Measurements from ENCODE around the gene DLG3.

The DLG3 gene

GRCh38 chrX:70437921-70438665 is 6.5 kb upstream of the DLG3 start:
- DNase-seq = no peak

DNA sequence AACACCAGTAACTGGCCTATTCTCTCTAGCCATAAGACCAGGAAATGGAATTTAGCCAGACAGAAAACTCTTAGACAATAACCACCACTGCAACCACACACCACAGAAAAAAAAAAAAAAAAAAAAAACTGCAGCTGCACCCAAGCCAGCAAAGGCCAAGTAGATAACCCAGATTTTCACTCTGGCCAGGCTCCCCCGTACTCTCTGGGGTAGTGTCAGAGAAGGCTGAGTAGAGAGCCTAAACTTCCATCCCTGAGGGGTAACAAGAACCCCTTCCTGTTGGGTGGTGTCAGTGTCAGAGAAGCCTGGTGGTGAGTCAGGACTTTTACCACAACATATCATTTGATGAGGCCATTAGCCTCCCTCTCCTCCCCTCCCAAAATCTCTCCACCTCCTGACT is 5.6 kb upstream of the DLG3 start:
- DNase-seq = no peak

- DNase-seq = no peak
Measured at GRCh38 chrX:70442224-70442623, 2.4 kb upstream of the DLG3 start.

- DNase-seq = no peak
Measured at GRCh38 chrX:70444946-70445656, 466 bp downstream of the DLG3 start.

GRCh38 chrX:70445951-70446350 is 1.3 kb downstream of the DLG3 start:
- DNase-seq = no peak

- no peak for DNase-seq
Measured at GRCh38 chrX:70446380-70447350, 2.0 kb downstream of the DLG3 start.

GRCh38 chrX:70449457-70449966 is 4.9 kb downstream of the DLG3 start:
- DNase-seq = no peak

DNA sequence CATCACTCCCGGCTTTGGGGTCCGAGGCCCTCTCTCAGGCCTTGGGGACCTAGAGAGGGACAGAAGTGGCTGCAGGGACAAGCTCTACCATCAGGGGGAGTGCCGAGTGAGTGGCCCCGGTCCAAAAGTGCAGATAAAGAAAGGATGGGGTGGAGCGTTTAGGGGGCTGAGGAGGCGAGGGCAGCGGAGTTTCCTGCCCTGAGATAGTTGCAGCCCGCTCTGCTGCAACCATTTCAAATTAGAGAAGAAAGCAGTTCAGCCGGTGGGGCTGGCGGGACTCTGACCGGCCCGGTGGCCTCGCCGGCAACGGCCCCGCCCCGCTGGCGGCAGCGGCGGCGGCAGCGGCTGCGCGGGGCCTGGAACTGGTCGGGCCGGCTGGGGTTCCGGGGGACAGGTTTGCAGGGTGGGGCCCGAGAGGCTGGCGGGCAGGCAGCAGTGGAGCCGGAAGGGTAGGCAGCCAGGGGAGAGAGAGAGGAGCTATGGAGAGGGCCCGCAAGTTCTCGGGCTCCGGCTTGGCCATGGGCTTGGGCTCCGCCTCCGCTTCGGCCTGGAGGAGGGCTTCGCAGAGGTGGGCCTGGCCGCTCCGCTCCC is 7.6 kb downstream of the DLG3 start:
- DNase-seq = no peak

DNA sequence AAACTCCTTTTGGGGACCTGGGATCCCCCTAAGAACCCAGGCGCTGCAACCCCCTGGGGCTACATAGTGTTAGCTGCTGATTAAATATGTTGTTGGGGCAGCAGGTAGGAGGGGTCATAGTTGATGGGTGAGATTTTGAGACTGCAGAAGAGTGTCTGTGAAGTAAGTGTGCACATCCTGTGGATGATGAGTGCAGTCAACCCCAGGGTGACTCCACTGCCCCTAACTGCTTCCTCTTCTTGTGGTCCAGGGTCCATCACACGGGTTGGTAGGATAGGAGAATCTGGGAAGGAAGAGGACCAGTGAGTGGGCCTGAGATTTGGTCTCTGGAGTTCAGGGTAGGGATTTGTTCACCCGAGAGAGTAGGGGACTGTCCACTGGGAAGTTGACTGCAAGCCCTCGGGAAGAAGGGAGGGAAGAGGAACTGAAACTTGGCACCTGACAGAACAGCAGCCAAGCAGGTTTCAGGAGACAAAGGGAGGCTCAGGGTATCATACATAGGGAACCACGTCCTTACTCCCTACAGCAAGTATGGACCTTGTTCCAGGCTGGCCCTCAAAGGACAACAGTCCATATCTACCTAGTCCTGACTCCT is 8.5 kb downstream of the DLG3 start:
- no peak for DNase-seq

DNA sequence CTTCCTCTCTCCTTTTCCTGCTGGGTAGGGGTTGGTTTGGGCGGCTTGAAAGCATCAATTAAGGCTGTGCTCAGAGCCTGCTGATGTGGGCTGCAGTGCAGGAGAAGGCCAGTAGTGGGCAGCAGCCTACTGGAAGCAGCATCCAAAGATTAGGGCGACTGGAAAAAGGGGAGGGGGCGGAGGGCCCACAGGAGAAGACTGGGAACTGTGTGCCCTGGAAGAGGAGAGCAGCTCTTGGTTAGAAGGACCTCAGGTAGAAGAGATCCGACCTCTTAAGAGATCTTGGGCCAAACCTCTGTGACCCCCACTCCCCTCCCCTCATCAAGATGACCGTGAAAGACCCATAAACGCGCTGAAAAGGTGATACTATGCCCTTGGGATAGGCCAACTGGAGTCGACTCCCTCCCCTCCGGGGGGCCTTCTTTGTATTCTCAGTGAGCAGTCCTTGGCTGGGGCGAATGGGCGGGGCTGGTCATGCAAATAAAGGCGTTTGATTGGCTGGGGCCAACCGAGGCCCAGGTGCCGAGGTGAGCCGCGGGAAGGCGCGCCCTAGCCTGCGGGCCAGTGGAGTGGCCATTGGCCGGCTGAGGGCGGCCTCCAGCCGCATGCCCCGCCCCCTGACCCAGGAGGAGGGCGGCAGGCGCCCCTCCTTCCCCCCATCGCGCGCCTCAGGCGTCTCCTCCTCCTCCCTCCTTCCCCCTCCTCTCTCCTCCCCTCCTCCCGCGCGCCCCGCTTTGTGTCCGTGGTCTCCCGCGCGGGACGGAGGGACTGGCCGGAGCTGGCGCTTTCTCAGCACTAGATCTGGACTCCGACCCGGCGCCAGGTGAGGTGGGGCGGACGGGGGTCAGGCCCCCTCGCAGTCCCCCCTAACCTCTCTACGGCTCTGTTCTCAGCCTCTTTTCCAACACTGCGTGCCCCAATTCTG is 10.1 kb downstream of the DLG3 start:
- peak; percentile 72 for DNase-seq

DNA sequence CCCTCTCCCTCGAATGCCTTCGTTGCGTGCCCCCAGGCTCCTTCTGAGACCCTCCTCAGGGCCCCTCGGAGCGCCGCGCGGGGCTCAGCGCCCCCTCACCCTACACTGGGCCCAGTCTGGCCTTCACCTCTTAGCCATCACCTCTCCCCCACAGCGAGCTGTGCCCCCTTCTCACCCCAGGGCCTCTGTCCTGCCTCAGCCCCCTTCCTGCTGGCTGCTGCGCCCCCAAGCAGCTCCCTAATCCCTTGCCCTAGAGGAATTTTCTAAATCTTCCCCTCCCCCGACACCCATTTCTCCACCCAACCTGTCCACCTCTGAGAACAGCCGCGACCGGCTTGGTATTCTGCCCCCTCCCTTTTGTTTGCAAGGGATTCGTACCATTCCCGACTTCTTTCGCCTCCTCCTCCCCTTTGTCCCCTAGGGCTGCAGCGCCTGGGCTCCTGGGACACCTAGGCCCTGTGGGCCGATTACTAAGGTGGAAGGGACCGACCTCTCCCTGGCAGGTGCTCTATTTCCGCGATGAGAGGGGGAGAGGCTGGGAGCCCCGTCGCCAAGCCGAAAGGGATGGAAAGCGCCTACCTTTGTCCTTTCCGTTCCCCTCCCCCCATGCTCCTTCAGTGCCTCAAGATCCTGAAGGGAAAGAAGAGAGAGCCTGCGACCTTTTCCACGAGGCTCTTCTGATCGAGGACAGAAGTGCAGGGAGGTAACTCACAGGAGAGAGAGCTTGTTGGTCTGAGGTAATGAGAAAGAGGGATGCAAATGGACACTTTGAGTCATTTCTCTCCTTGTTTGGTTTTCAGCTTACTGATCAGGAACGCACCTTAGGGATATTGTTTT is 10.9 kb downstream of the DLG3 start:
- DNase-seq = no peak

GRCh38 chrX:70456256-70456655 is 11.6 kb downstream of the DLG3 start:
- DNase-seq = no peak

GRCh38 chrX:70461026-70461425 is 16.4 kb downstream of the DLG3 start:
- DNase-seq = no peak

- DNase-seq = no peak
Measured at GRCh38 chrX:70464051-70464450, 19.4 kb downstream of the DLG3 start.

GRCh38 chrX:70466968-70467367 is 22.3 kb downstream of the DLG3 start:
- DNase-seq = no peak

DNA sequence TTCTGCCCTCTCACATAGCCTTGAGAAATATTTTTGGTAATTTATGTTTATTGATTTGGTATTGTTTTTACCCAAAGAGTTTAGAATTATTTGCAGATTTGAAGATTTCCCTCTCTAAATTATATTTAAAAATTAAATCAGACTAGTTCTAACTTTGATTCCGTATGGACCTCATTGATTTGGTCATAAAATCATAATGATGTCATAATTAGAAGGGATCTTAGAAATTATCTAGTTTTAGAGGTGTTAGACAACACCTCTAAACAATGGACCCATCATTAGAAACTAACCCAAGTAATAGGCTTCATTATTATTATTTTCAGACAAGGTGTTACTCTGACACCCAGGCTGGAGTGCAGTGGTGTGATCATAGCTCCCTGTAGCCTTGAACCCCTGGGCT is 24.1 kb downstream of the DLG3 start:
- DNase-seq = no peak

- DNase-seq = no peak
Measured at GRCh38 chrX:70470850-70471289, 26.2 kb downstream of the DLG3 start.

- DNase-seq = no peak
Measured at GRCh38 chrX:70476166-70476933, 31.7 kb downstream of the DLG3 start.
